ENCODE results near the gene CYP3A4.
"Not testable (repeated sequence)": the region's sequence is repeated elsewhere in the genome, so short reads cannot be mapped to it uniquely, and the experiment has no call there.

The CYP3A4 gene

GRCh38 chr7:99791667-99792369, 7.8 kb upstream of the CYP3A4 start:
- Histone ChIP-seq H3K4me3 (ENCODE audit: low read length) (no peak overlapping the region), H3K27me3 (ENCODE audit: control insufficient read depth, insufficient read depth, low read length) (no peaks in the 10 kb centered on the region)

GRCh38 chr7:99791021-99791420, 7.0 kb upstream of the CYP3A4 start:
- Histone ChIP-seq H3K4me2 (ENCODE audit: low read length) (no peak overlapping the region), H3K9ac (ENCODE audit: low read depth, low read length) (no peak overlapping the region), H3K9me3 (replicated peaks; ENCODE audit: low read length) (no peaks in the 10 kb centered on the region), H3K27me3 (ENCODE audit: control insufficient read depth, insufficient read depth, low read length) (peaks cover 4% of the 10 kb centered on the region), H3K4me3 (ENCODE audit: low read length) (no peak overlapping the region), H3K36me3 (ENCODE audit: insufficient read depth, low read length) (no peaks in the 10 kb centered on the region), H3K4me1 (ENCODE audit: control insufficient read depth, insufficient read depth, low read length) (peaks cover 55% of the 10 kb centered on the region)

More at GRCh38 chr7:99791667-99792369, 7.8 kb upstream of the CYP3A4 start:
- Histone ChIP-seq H3K4me2 (ENCODE audit: low read length) (no peak overlapping the region), H3K9ac (ENCODE audit: low read depth, low read length) (no peak overlapping the region), H3K9me3 (replicated peaks; ENCODE audit: low read length) (no peaks in the 10 kb centered on the region), H3K36me3 (ENCODE audit: insufficient read depth, low read length) (no peaks in the 10 kb centered on the region), H3K4me1 (ENCODE audit: control insufficient read depth, insufficient read depth, low read length) (peaks cover 55% of the 10 kb centered on the region)

- Histone ChIP-seq H3K36me3 (ENCODE audit: insufficient read depth, low read length) (no peaks in the 10 kb centered on the region), H3K9ac (ENCODE audit: low read depth, low read length) (no peak overlapping the region), H3K4me3 (ENCODE audit: low read length) (no peak overlapping the region), H3K4me2 (ENCODE audit: low read length) (no peak overlapping the region), H3K27me3 (ENCODE audit: control insufficient read depth, insufficient read depth, low read length) (peaks cover 11% of the 10 kb centered on the region), H3K4me1 (ENCODE audit: control insufficient read depth, insufficient read depth, low read length) (peaks cover 54% of the 10 kb centered on the region), H3K9me3 (replicated peaks; ENCODE audit: low read length) (no peaks in the 10 kb centered on the region)
Measured at GRCh38 chr7:99790407-99790806, 6.4 kb upstream of the CYP3A4 start.

GRCh38 chr7:99789441-99790070, 5.6 kb upstream of the CYP3A4 start:
- H3K4me1 ChIP-seq (ENCODE audit: control insufficient read depth, insufficient read depth, low read length), result peaks cover 46% of the 10 kb centered on the region
- H3K4me3 ChIP-seq (ENCODE audit: low read length), result no peak overlapping the region
- no peak overlapping the region for H3K4me2 ChIP-seq (ENCODE audit: low read length)
- H3K9me3 ChIP-seq (replicated peaks; ENCODE audit: low read length), result no peaks in the 10 kb centered on the region
- no peaks in the 10 kb centered on the region for H3K36me3 ChIP-seq (ENCODE audit: insufficient read depth, low read length)
- peaks cover 17% of the 10 kb centered on the region for H3K27me3 ChIP-seq (ENCODE audit: control insufficient read depth, insufficient read depth, low read length)
- H3K9ac ChIP-seq (ENCODE audit: low read depth, low read length), result no peak overlapping the region

- no peak overlapping the region for H3K4me2 ChIP-seq (ENCODE audit: low read length)
- H3K9me3 ChIP-seq (replicated peaks; ENCODE audit: low read length), result no peaks in the 10 kb centered on the region
- no peak overlapping the region for H3K9ac ChIP-seq (ENCODE audit: low read depth, low read length)
- peaks cover 45% of the 10 kb centered on the region for H3K4me1 ChIP-seq (ENCODE audit: control insufficient read depth, insufficient read depth, low read length)
- H3K4me3 ChIP-seq (ENCODE audit: low read length), result no peak overlapping the region
- H3K36me3 ChIP-seq (ENCODE audit: insufficient read depth, low read length), result no peaks in the 10 kb centered on the region
- H3K27me3 ChIP-seq (ENCODE audit: control insufficient read depth, insufficient read depth, low read length), result peaks cover 20% of the 10 kb centered on the region
Measured at GRCh38 chr7:99788554-99788953, 4.6 kb upstream of the CYP3A4 start.

- H3K27me3 ChIP-seq (ENCODE audit: control insufficient read depth, insufficient read depth, low read length), result peaks cover 35% of the 10 kb centered on the region
- H3K4me1 ChIP-seq (ENCODE audit: control insufficient read depth, insufficient read depth, low read length), result peaks cover 34% of the 10 kb centered on the region
- H3K4me2 ChIP-seq (ENCODE audit: low read length), result no peak overlapping the region
- no peak overlapping the region for H3K4me3 ChIP-seq (ENCODE audit: low read length)
- H3K9ac ChIP-seq (ENCODE audit: low read depth, low read length), result no peak overlapping the region
- no peaks in the 10 kb centered on the region for H3K9me3 ChIP-seq (replicated peaks; ENCODE audit: low read length)
- H3K36me3 ChIP-seq (ENCODE audit: insufficient read depth, low read length), result no peaks in the 10 kb centered on the region
Measured at GRCh38 chr7:99786726-99787335, 2.8 kb upstream of the CYP3A4 start.

GRCh38 chr7:99785654-99786053, 1.7 kb upstream of the CYP3A4 start:
- not testable (repeated sequence) for H3K36me3 ChIP-seq (ENCODE audit: insufficient read depth, low read length); H3K4me3 ChIP-seq (ENCODE audit: low read length); H3K9me3 ChIP-seq (replicated peaks; ENCODE audit: low read length); H3K4me2 ChIP-seq (ENCODE audit: low read length); H3K9ac ChIP-seq (ENCODE audit: low read depth, low read length)
- peaks cover 46% of the 10 kb centered on the region for H3K27me3 ChIP-seq (ENCODE audit: control insufficient read depth, insufficient read depth, low read length)
- peaks cover 24% of the 10 kb centered on the region for H3K4me1 ChIP-seq (ENCODE audit: control insufficient read depth, insufficient read depth, low read length)

GRCh38 chr7:99782012-99782953, 1.7 kb downstream of the CYP3A4 start:
- Histone ChIP-seq H3K4me3 (ENCODE audit: low read length) (no peak overlapping the region), H3K27me3 (ENCODE audit: control insufficient read depth, insufficient read depth, low read length) (peaks cover 77% of the 10 kb centered on the region), H3K4me2 (ENCODE audit: low read length) (no peak overlapping the region), H3K36me3 (ENCODE audit: insufficient read depth, low read length) (no peaks in the 10 kb centered on the region), H3K9me3 (replicated peaks; ENCODE audit: low read length) (no peaks in the 10 kb centered on the region), H3K4me1 (ENCODE audit: control insufficient read depth, insufficient read depth, low read length) (no peaks in the 10 kb centered on the region), H3K9ac (ENCODE audit: low read depth, low read length) (no peak overlapping the region)

GRCh38 chr7:99780588-99780987, 3.4 kb downstream of the CYP3A4 start:
- Histone ChIP-seq H3K36me3 (ENCODE audit: insufficient read depth, low read length) (no peaks in the 10 kb centered on the region), H3K4me2 (ENCODE audit: low read length) (no peak overlapping the region), H3K9me3 (replicated peaks; ENCODE audit: low read length) (no peaks in the 10 kb centered on the region), H3K9ac (ENCODE audit: low read depth, low read length) (no peak overlapping the region), H3K27me3 (ENCODE audit: control insufficient read depth, insufficient read depth, low read length) (peaks cover 73% of the 10 kb centered on the region), H3K4me1 (ENCODE audit: control insufficient read depth, insufficient read depth, low read length) (no peaks in the 10 kb centered on the region), H3K4me3 (ENCODE audit: low read length) (no peak overlapping the region)

- no peak overlapping the region for H3K4me3 ChIP-seq (ENCODE audit: low read length)
- no peaks in the 10 kb centered on the region for H3K36me3 ChIP-seq (ENCODE audit: insufficient read depth, low read length)
- no peaks in the 10 kb centered on the region for H3K4me1 ChIP-seq (ENCODE audit: control insufficient read depth, insufficient read depth, low read length)
- H3K9me3 ChIP-seq (replicated peaks; ENCODE audit: low read length), result no peaks in the 10 kb centered on the region
- no peak overlapping the region for H3K9ac ChIP-seq (ENCODE audit: low read depth, low read length)
- H3K27me3 ChIP-seq (ENCODE audit: control insufficient read depth, insufficient read depth, low read length), result peaks cover 68% of the 10 kb centered on the region
- H3K4me2 ChIP-seq (ENCODE audit: low read length), result no peak overlapping the region
Measured at GRCh38 chr7:99779949-99780348, 4.0 kb downstream of the CYP3A4 start.

GRCh38 chr7:99778880-99779279, 5.1 kb downstream of the CYP3A4 start:
- no peak overlapping the region for H3K9ac ChIP-seq (ENCODE audit: low read depth, low read length)
- peaks cover 61% of the 10 kb centered on the region for H3K27me3 ChIP-seq (ENCODE audit: control insufficient read depth, insufficient read depth, low read length)
- H3K36me3 ChIP-seq (ENCODE audit: insufficient read depth, low read length), result no peaks in the 10 kb centered on the region
- H3K9me3 ChIP-seq (replicated peaks; ENCODE audit: low read length), result no peaks in the 10 kb centered on the region
- no peak overlapping the region for H3K4me3 ChIP-seq (ENCODE audit: low read length)
- H3K4me2 ChIP-seq (ENCODE audit: low read length), result no peak overlapping the region
- no peaks in the 10 kb centered on the region for H3K4me1 ChIP-seq (ENCODE audit: control insufficient read depth, insufficient read depth, low read length)

All from skeletal muscle satellite cell (primary cell).